GM19463 (cell line): ENCODE data around the gene BTRC.
A peak's percentile ranks its signal among the peaks of the same experiment; 100 is the strongest.
"Not testable (repeated sequence)": the region's sequence is repeated elsewhere in the genome, so short reads cannot be mapped to it uniquely, and the experiment has no call there.

ENCODE experiments used
- ATAC-seq: cut with Tn5 transposase; IDR thresholded peaks from one replicate; pipeline ENCODE4 v1.9.1; 2021; ENCODE audit warnings: mild to moderate bottlenecking, moderate library complexity; ENCODE audit not compliant: unreplicated experiment

BTRC gene

GRCh38 chr10:101577121-101577871, 223.3 kb downstream of the BTRC start:
- ATAC-seq: no peak

GRCh38 chr10:101578192-101578591, 224.2 kb downstream of the BTRC start:
- no peak for ATAC-seq

GRCh38 chr10:101578803-101579515, 225.0 kb downstream of the BTRC start:
- ATAC-seq: no peak

GRCh38 chr10:101579516-101579870, 225.5 kb downstream of the BTRC start:
- no peak for ATAC-seq

GRCh38 chr10:101580486-101581399, 226.8 kb downstream of the BTRC start:
- ATAC-seq: no peak

GRCh38 chr10:101585841-101586240, 231.9 kb downstream of the BTRC start:
- no peak for ATAC-seq

- ATAC-seq: peak; percentile 96
Measured at GRCh38 chr10:101587725-101588653, 234.0 kb downstream of the BTRC start, which contains the start of the genes DPCD and POLL. Gene DPCD (plus strand): TSS chr10:101588321. CDS start chr10:101588337, 16 bp downstream. Gene POLL (minus strand): TSS chr10:101588257. CDS start chr10:101587360, 897 bp downstream.

- ATAC-seq: no peak
Measured at GRCh38 chr10:101588879-101589278, 234.9 kb downstream of the BTRC start.

- not testable (repeated sequence) for ATAC-seq
Measured at GRCh38 chr10:101593331-101593730, 239.4 kb downstream of the BTRC start.

- ATAC-seq: no peak
Measured at GRCh38 chr10:101595591-101596433, 241.8 kb downstream of the BTRC start.

GRCh38 chr10:101597091-101597900, 243.3 kb downstream of the BTRC start:
- ATAC-seq: no peak

GRCh38 chr10:101601541-101601940, 247.6 kb downstream of the BTRC start:
- no peak for ATAC-seq

- no peak for ATAC-seq
Measured at GRCh38 chr10:101602761-101603398, 248.9 kb downstream of the BTRC start.
